Naive B cell (primary cell): ENCODE results near the gene ENTPD2. TPM values are rescaled to one million over a fixed set of nuclear protein-coding genes. Genes with fewer than 3 reads are reported as not detected.

Source experiments
- ATAC-seq, 2 donors: fragments of 150-1000 bp; cut with Tn5 transposase; 2 replicates each; pipeline ENCODE4 v1.10.0; 2021; ENCODE audit warnings: low read depth in 2 of 2, mild to moderate bottlenecking in 2 of 2, moderate library complexity in 2 of 2
- DNase-seq: peaks from one replicate; pipeline ENCODE4 v3.0.0; 2022
- H3K27ac Mint-ChIP-seq, 6 donors: one replicate each; pipeline ENCODE4 v1.8.0; 2020 to 2022; ENCODE audit warnings: mild to moderate bottlenecking in 6 of 6, mixed read lengths in 6 of 6, moderate library complexity in 5 of 6, inconsistent platforms in 2 of 6
- H3K27me3 Mint-ChIP-seq, 3 donors: one replicate each; pipeline ENCODE4 v1.8.0; 2021 to 2022; ENCODE audit warnings: mixed read lengths in 3 of 3, mild to moderate bottlenecking in 1 of 3
- H3K36me3 Mint-ChIP-seq, 2 donors: one replicate each; pipeline ENCODE4 v1.8.0; 2020 to 2022; ENCODE audit warnings: mixed read lengths in 2 of 2, inconsistent platforms in 1 of 2, mild to moderate bottlenecking in 1 of 2
- H3K4me1 Mint-ChIP-seq, 3 donors: one replicate each; pipeline ENCODE4 v1.8.0; 2020 to 2022; ENCODE audit warnings: mixed read lengths in 3 of 3, inconsistent platforms in 1 of 3, mild to moderate bottlenecking in 1 of 3, moderate library complexity in 1 of 3
- H3K4me3 Mint-ChIP-seq, 8 donors: one replicate each; pipeline ENCODE4 v1.8.0; 2020 to 2022; ENCODE audit warnings: mild to moderate bottlenecking in 8 of 8, mixed read lengths in 8 of 8, moderate library complexity in 8 of 8, inconsistent platforms in 2 of 8
- H3K9me3 Mint-ChIP-seq, 7 donors: one replicate each; pipeline ENCODE4 v1.8.0; 2020 to 2022; ENCODE audit warnings: mixed read lengths in 7 of 7, mild to moderate bottlenecking in 5 of 7, inconsistent platforms in 2 of 7, moderate library complexity in 1 of 7
- polyA plus RNA-seq, 6 donors: library from polyadenylated mRNA; unstranded; fragments of 300-500 nt; fragmentation: Illumina TruSeq; gene quantifications; one replicate each; pipeline ENCODE4 v1.2.3, GENCODE V29; 2021; ENCODE audit warnings: low read depth in 6 of 6

The ENTPD2 gene
- not detected for polyA plus RNA-seq

- Mint-ChIP-seq H3K36me3 (no peaks in the 10 kb centered on the region), H3K4me3 (peak within 1 kb of the TSS in 6 of 8 donors; percentile 24 to 70 (median 33)), H3K9me3 (no peaks in the 10 kb centered on the region), H3K4me1 (peaks cover 0 to 2% (median 0%) of the 10 kb centered on the region in 3 donors), H3K27ac (no peak within 1 kb of the TSS), H3K27me3 (peaks cover 0 to 35% (median 16%) of the 10 kb centered on the region in 3 donors)
- peak; percentile 45 to 55 for ATAC-seq
- DNase-seq, result no peak
Measured at GRCh38 chr9:137053944-137054931, at the start of gene ENTPD2. Gene ENTPD2, minus strand, starts transcription at chr9:137054061. Its CDS starts 64 bp downstream, at chr9:137053997.

- ATAC-seq (no peak), DNase-seq (no peak)
- Mint-ChIP-seq H3K27ac (no peak overlapping the region), H3K36me3 (peaks cover 7 to 8% of the 10 kb centered on the region in 2 donors), H3K4me1 (no peaks in the 10 kb centered on the region), H3K9me3 (no peaks in the 10 kb centered on the region), H3K27me3 (no peaks in the 10 kb centered on the region), H3K4me3 (no peak overlapping the region)
Measured at GRCh38 chr9:137103206-137103999, 49.5 kb upstream of the ENTPD2 start.

GRCh38 chr9:137099231-137099630 lies 45.4 kb upstream of the ENTPD2 start:
- no peak for DNase-seq
- Mint-ChIP-seq H3K36me3 (peaks cover 7 to 8% of the 10 kb centered on the region in 2 donors), H3K4me1 (peaks cover 4 to 7% (median 5%) of the 10 kb centered on the region in 3 donors), H3K4me3 (no peak overlapping the region), H3K27ac (peak overlapping the region in 1 of 6 donors; percentile 56), H3K27me3 (no peaks in the 10 kb centered on the region), H3K9me3 (no peaks in the 10 kb centered on the region)
- ATAC-seq, result no peak

- Mint-ChIP-seq H3K4me3 (no peak overlapping the region), H3K27ac (no peak overlapping the region), H3K36me3 (peaks cover 7 to 8% of the 10 kb centered on the region in 2 donors), H3K4me1 (peaks cover 5 to 9% (median 5%) of the 10 kb centered on the region in 3 donors), H3K9me3 (no peaks in the 10 kb centered on the region), H3K27me3 (no peaks in the 10 kb centered on the region)
- DNase-seq (no peak), ATAC-seq (no peak)
Measured at GRCh38 chr9:137097761-137098462, 44.1 kb upstream of the ENTPD2 start.

DNA sequence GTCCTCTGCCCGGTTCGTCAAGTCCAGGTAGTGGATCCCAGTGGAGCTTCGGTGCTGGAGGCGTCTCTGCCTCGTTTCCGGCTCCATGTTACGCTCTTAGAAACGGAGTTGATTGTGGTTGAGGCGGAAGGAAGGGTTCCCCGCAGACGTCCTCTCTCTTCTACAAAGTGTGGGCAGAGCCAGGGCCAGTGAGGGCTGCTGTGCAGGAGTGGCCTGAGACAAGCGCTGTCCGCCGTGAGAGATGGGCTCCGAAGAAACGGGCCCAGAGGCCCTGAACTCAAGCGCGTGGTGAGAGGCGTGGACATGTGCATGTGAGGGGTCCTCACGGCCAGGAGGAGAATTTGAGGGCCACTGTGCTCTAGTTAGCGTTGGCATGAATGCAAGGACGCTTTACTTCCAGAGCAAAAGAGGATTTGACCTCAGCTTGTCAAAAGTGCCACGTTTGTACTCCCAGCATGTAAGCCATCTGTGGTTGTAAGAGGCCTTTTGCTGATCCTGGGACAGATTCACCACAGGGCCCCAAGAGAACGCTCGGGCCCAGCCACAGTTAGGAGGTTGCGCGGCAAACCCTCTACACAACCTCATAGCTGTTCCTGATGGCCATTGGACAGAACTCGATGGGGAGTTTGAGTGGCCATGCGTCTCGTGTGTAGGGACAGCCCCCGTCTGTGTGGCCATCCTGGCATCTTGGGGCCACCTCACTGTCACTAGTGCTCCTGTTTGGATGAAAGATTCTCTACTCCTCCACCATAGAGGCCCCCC lies 43.1 kb upstream of the ENTPD2 start:
- H3K36me3 Mint-ChIP-seq, result peaks cover 7 to 8% of the 10 kb centered on the region in 2 donors
- no peak for DNase-seq
- H3K4me1 Mint-ChIP-seq, result peaks cover 5 to 9% (median 7%) of the 10 kb centered on the region in 3 donors
- H3K27me3 Mint-ChIP-seq, result no peaks in the 10 kb centered on the region
- no peak overlapping the region for H3K27ac Mint-ChIP-seq
- peak overlapping the region in 1 of 8 donors; percentile 21 for H3K4me3 Mint-ChIP-seq
- ATAC-seq, result no peak
- H3K9me3 Mint-ChIP-seq, result no peaks in the 10 kb centered on the region

DNA sequence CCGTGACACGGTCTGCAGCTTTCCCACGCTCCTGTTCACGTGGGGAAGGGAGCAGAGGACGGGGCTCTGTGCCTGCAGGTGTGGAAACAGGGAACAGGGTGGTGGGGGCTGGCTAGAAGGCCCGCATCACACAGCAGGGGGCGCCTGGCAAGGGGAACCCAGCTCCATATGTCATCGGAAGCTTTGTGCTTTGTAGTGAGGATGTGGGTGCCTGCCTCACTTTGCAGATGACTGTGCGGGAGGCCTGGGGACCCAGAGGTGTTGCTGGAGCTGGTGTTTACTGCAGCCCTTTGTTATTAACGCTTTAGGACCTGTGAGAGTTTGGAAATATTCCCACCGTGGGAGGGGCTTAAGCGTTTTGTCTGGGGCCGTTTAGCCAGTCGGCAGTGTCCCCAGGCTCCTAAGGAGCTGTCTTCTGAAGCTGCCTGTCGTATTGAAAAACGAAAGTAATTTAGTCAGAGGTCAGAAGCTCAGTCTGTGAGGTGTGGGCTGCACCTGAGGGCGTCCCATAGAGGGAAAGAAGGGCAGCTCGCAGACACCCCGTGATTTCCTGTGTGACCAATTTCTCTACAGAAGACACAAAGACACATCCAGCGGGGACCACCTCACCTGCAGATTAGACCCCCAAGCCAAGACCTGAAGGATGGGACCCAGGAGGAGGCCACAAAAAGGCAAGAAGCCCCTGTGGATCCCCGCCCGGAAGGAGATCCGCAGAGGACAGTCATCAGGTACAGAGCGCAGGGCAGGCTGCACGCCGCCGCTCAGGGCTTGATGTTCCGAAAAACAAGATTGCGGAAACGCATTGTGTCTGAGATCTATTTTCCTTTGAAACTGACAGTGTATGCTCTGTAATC lies 42.0 kb upstream of the ENTPD2 start:
- peaks cover 5 to 9% (median 7%) of the 10 kb centered on the region in 3 donors for H3K4me1 Mint-ChIP-seq
- no peak for DNase-seq
- ATAC-seq, result peak; percentile 74 to 93
- H3K36me3 Mint-ChIP-seq, result peaks cover 4 to 7% of the 10 kb centered on the region in 2 donors
- no peaks in the 10 kb centered on the region for H3K9me3 Mint-ChIP-seq
- peak overlapping the region in 2 of 6 donors; percentile 15 to 54 for H3K27ac Mint-ChIP-seq
- no peaks in the 10 kb centered on the region for H3K27me3 Mint-ChIP-seq
- H3K4me3 Mint-ChIP-seq, result peak overlapping the region in 2 of 8 donors; percentile 25 to 47

DNA sequence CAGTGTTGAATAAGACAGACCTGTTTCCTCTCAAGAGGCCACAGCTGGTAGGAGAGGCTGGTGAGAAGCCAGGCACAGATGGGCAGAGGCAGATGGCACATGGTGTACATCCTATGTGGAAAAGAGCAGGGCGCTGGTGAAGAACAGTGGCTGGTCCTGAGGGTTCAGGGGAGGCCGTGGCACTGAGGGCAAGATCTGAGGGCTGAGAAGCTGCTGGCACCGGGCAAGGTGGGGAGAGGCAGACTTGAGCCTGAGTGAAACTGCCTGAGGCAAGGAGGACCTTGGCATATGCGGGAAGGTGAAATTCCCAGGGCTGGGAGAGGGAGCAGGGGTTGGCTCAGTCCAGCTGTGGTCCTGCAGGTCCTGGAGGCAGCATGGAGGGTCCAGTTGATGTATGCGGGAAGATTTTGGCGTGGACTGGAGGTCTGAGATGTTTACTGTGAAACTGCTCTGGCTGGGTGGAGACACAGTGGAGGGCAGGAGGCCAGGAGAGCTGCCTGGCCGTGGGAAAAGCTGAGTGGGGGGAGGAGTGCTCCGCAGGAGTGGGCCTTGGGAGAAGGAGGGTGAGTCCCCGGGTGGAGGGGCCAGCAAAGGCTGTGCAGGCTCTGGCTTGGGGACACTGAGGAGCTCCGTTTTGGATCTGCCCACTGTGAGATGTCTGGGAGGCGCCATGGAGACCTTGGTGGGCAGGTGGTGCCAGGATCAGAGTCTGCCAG lies 35.5 kb upstream of the ENTPD2 start:
- no peaks in the 10 kb centered on the region for H3K9me3 Mint-ChIP-seq
- no peak for DNase-seq
- no peaks in the 10 kb centered on the region for H3K36me3 Mint-ChIP-seq
- peak overlapping the region in 3 of 6 donors; percentile 41 to 65 (median 62) for H3K27ac Mint-ChIP-seq
- peak overlapping the region in 4 of 8 donors; percentile 41 to 81 (median 46) for H3K4me3 Mint-ChIP-seq
- H3K4me1 Mint-ChIP-seq, result peaks cover 21 to 32% (median 27%) of the 10 kb centered on the region in 3 donors
- H3K27me3 Mint-ChIP-seq, result no peaks in the 10 kb centered on the region
- no peak for ATAC-seq

DNA sequence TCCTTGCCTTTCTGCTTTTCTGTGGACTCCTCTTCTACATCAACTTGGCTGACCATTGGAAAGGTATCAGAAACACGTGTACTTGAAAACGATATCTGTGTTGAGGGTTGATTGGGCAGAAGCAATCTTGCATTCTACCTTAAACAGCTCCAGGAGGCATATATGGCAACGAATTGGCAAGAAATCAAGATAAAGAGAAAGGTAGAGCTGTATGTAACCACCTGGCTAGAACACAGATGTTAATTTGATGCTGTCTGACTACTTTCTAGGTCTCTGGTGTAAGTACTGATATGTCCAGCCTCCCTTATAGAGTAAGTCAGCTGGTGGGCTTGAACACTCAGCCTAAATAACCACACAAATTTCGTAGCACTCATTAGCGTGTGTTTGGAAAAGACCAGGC lies 34.3 kb upstream of the ENTPD2 start:
- DNase-seq, result no peak
- no peak for ATAC-seq
- Mint-ChIP-seq H3K27me3 (no peaks in the 10 kb centered on the region), H3K4me3 (peak overlapping the region; percentile 80 to 93 (median 90)), H3K9me3 (no peaks in the 10 kb centered on the region), H3K27ac (peak overlapping the region in 5 of 6 donors; percentile 94 to 99 (median 96)), H3K4me1 (peaks cover 19 to 40% (median 29%) of the 10 kb centered on the region in 3 donors), H3K36me3 (no peaks in the 10 kb centered on the region)

DNA sequence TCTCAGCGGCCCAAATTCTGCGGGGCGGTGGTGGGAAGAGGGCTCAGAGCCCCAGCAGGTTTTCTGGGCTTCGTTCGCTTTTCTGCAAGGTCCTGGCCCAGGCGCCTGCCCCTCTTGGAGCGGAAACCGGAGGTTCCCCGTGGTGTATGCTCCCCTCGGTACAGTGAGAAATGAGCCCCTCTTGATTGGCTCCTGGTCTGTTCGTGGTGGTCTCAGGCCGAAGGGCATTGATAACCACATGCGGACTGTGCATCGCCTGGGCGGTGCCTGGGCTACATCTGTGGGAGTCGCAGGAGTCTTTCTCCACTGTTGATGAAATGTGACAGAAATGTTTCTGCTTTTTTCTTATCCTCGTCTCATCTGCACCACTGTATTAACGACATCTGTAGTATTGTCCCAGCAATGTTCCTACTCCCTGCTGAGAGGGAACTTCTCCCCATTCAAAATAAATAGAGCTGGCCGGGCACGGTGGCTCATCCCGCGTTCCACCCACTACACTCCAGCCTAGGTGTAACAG lies 33.6 kb upstream of the ENTPD2 start:
- DNase-seq, result no peak
- H3K36me3 Mint-ChIP-seq, result no peaks in the 10 kb centered on the region
- peak; percentile 0 for ATAC-seq

DNA sequence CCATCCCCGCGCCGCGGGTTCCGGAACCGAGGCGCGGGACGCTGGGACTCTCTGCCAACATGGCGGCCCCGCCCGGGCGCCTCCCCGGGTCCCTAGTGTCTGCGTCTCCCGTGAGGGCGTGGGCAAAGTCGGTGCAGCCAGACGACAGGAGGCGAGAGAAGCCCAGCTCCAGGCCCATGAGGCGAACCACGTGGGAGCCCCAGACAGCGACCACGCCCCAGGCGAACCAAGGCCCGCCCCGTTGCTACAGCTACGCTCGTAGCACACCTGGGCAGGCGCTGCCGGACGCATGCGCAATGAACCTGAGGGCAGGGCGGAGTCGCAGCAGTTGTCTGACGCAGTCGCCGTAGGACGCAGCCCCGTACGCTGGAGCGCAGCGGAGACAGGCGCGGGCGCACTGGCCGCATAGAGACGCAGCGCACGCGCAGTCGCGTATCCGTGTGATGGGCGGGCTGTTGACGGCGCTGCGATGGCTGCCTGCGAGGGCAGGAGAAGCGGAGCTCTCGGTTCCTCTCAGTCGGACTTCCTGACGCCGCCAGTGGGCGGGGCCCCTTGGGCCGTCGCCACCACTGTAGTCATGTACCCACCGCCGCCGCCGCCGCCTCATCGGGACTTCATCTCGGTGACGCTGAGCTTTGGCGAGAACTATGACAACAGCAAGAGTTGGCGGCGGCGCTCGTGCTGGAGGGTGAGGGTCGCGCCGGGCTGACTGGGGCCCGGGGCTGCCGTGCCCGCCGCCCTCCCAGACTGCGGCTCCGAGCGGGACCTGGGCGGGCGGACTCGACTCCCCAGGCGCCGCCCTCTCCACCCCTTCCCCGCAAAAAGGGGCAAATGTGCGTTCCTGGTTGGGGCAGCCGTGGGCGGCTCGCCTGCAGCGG lies 32.9 kb upstream of the ENTPD2 start, which contains the start of gene MAN1B1:
Gene MAN1B1 (plus strand): TSS at position 455 of the 878 bp plus-strand sequence. CDS start 15 bp downstream, at position 470.
- peak; percentile 75 to 82 for ATAC-seq
- no peaks in the 10 kb centered on the region for H3K27me3 Mint-ChIP-seq

More for the DNA sequence above, 33.6 kb upstream of the ENTPD2 start:
- H3K4me3 Mint-ChIP-seq, result peak overlapping the region; percentile 80 to 93 (median 90)
- H3K4me1 Mint-ChIP-seq, result peaks cover 23 to 37% (median 34%) of the 10 kb centered on the region in 3 donors
- peak overlapping the region; percentile 94 to 99 (median 96) for H3K27ac Mint-ChIP-seq
- H3K9me3 Mint-ChIP-seq, result no peaks in the 10 kb centered on the region
- H3K27me3 Mint-ChIP-seq, result no peaks in the 10 kb centered on the region

More for the DNA sequence above, 32.9 kb upstream of the ENTPD2 start, which contains the start of gene MAN1B1:
- H3K4me3 Mint-ChIP-seq, result peak within 1 kb of the TSS; percentile 89 to 98 (median 94)
- H3K9me3 Mint-ChIP-seq, result no peaks in the 10 kb centered on the region
- no peaks in the 10 kb centered on the region for H3K36me3 Mint-ChIP-seq
- H3K27ac Mint-ChIP-seq, result peak within 1 kb of the TSS; percentile 94 to 99 (median 96)
- peak; percentile 99 for DNase-seq
- H3K4me1 Mint-ChIP-seq, result peaks cover 23 to 37% (median 34%) of the 10 kb centered on the region in 3 donors
